ENCODE measurements around the gene KCTD20.

KCTD20 gene

GRCh38 chr6:36431197-36431596, 11.6 kb upstream of the KCTD20 start:
- no peaks in the 10 kb centered on the region for H3K36me3 ChIP-seq (ENCODE audit: control insufficient read depth in 2 of 2, insufficient read depth in 1 of 2, low read length in 2 of 2)
- TF ChIP-seq ZNF501 (tag by site-specific recombination; IDR thresholded peaks at IDR 0.05): no peak
- TF ChIP-seq ZNF777 (tag by site-specific recombination; IDR thresholded peaks at IDR 0.05; ENCODE audit: borderline replicate concordance): no peak
- no peak for TF ChIP-seq ZNF843 (tag by site-specific recombination; IDR thresholded peaks at IDR 0.05)
- no peak for TF ChIP-seq ZNF221 (tag by site-specific recombination; IDR thresholded peaks at IDR 0.05; ENCODE audit: borderline replicate concordance)
- no peak for TF ChIP-seq ZNF558 (tag by site-specific recombination; IDR thresholded peaks at IDR 0.05)
- no peak for TF ChIP-seq WT1 (tag by site-specific recombination; IDR thresholded peaks at IDR 0.05)
- no peak for TF ChIP-seq ZNF621 (tag by site-specific recombination; IDR thresholded peaks at IDR 0.05)
- no peak for TF ChIP-seq ZNF350 (tag by site-specific recombination; IDR thresholded peaks at IDR 0.05)
- no peak for TF ChIP-seq PBX3 (CRISPR knock-in tag; IDR thresholded peaks at IDR 0.05)
- TF ChIP-seq ZNF433 (tag by site-specific recombination; IDR thresholded peaks at IDR 0.05; ENCODE audit: low read depth): no peak
- no peak for TF ChIP-seq ZNF529 (tag by site-specific recombination; IDR thresholded peaks at IDR 0.05; ENCODE audit: insufficient replicate concordance)
- no peak for TF ChIP-seq ZNF280D (tag by site-specific recombination; IDR thresholded peaks at IDR 0.05)
- TF ChIP-seq KLF9 (tag by site-specific recombination; IDR thresholded peaks at IDR 0.05; ENCODE audit: low read depth): no peak
- ChIA-PET POLR2A (interaction anchor here (0.7 to 1.3 kb wide), 2 partner anchors 12 to 31 kb away, joined by 4 read pairs; no protein-coding TSS in a partner anchor), CTCF (interaction anchor here (0.6 to 2.8 kb wide), 3 partner anchors 8 to 184 kb away, joined by 3 to 8 read pairs (median 4); no protein-coding TSS in a partner anchor)
- H3K4me1 ChIP-seq (ENCODE audit: control insufficient read depth, insufficient read depth, low read length): no peaks in the 10 kb centered on the region
- no peak overlapping the region for H3K27ac ChIP-seq (ENCODE audit: extremely low read depth, low read depth, low read length)
- H3K4me3 ChIP-seq (ENCODE audit: low read depth, low read length): no peak overlapping the region
- no peaks in the 10 kb centered on the region for H3K9me3 ChIP-seq (ENCODE audit: control insufficient read depth, insufficient read depth, low read depth, low read length)

GRCh38 chr6:36432151-36432671, 10.6 kb upstream of the KCTD20 start:
- ChIA-PET POLR2A (no interaction called here), CTCF (interaction anchor here (0.9 to 2.8 kb wide), 5 partner anchors 9 to 350 kb away, joined by 3 to 8 read pairs (median 4); no protein-coding TSS in a partner anchor)
- Histone ChIP-seq H3K9me3 (ENCODE audit: control insufficient read depth, insufficient read depth, low read depth, low read length) (no peaks in the 10 kb centered on the region), H3K36me3 (ENCODE audit: control insufficient read depth in 2 of 2, insufficient read depth in 1 of 2, low read length in 2 of 2) (no peaks in the 10 kb centered on the region), H3K4me1 (ENCODE audit: control insufficient read depth, insufficient read depth, low read length) (no peaks in the 10 kb centered on the region), H3K27ac (ENCODE audit: extremely low read depth, low read depth, low read length) (no peak overlapping the region), H3K4me3 (ENCODE audit: low read depth, low read length) (no peak overlapping the region)
- TF ChIP-seq ZNF18 (tag by site-specific recombination; IDR thresholded peaks at IDR 0.05) (no peak), YY2 (tag by site-specific recombination; IDR thresholded peaks at IDR 0.05) (no peak), ZNF132 (tag by site-specific recombination; IDR thresholded peaks at IDR 0.05; ENCODE audit: borderline replicate concordance) (no peak), ZBTB26 (tag by site-specific recombination; optimal IDR thresholded peaks at IDR 0.05) (no peak), ZSCAN30 (tag by site-specific recombination; IDR thresholded peaks at IDR 0.05) (no peak), ZSCAN16 (tag by site-specific recombination; IDR thresholded peaks at IDR 0.05) (no peak), ZNF555 (tag by site-specific recombination; conservative IDR thresholded peaks at IDR 0.05) (no peak), ZNF658 (tag by site-specific recombination; IDR thresholded peaks at IDR 0.05) (no peak), BCL11B (tag by site-specific recombination; IDR thresholded peaks at IDR 0.05; ENCODE audit: low read depth) (no peak), ZNF626 (tag by site-specific recombination; IDR thresholded peaks at IDR 0.05) (no peak), ZBTB6 (tag by site-specific recombination; IDR thresholded peaks at IDR 0.05) (no peak), ZNF148 (tag by site-specific recombination; IDR thresholded peaks at IDR 0.05; ENCODE audit: borderline replicate concordance) (no peak)
